ENCODE measurements around the gene PDE1A. TPM values are rescaled to one million over a fixed set of nuclear protein-coding genes. Genes with fewer than 3 reads are reported as not detected.

PDE1A gene
- total RNA-seq, 2 donors from 2014 or later: 0.31 TPM; not detected in 1

- Mint-ChIP-seq H3K9me3 (no peaks in the 10 kb centered on the region), H3K36me3 (ENCODE audit: low read depth) (no peaks in the 10 kb centered on the region), H3K27me3 (ENCODE audit: insufficient read depth) (no peaks in the 10 kb centered on the region)
Measured at GRCh38 chr2:182197529-182197928, 229.3 kb downstream of the PDE1A start.

GRCh38 chr2:182193291-182193690 lies 233.5 kb downstream of the PDE1A start:
- Mint-ChIP-seq H3K36me3 (ENCODE audit: low read depth) (no peaks in the 10 kb centered on the region), H3K4me1 (no peaks in the 10 kb centered on the region), H3K9me3 (no peaks in the 10 kb centered on the region), H3K4me3 (no peak overlapping the region), H3K27me3 (ENCODE audit: insufficient read depth) (no peaks in the 10 kb centered on the region), H3K27ac (no peak overlapping the region)
- WGBS, 2 experiments (ENCODE audit: insufficient coverage in 1 of 2, insufficient read length in 1 of 2): 98 to 100% methylated on average over 2 to 5 of the region's 5 CpGs
- TF ChIP-seq CTCF (conservative IDR thresholded peaks at IDR 0.05): no peak
- H3K36me3 ChIP-seq (ENCODE audit: control insufficient read depth, insufficient read depth, low read length): no peaks in the 10 kb centered on the region
- H3K4me3 ChIP-seq (ENCODE audit: low read length): no peak overlapping the region
- H3K9ac ChIP-seq (ENCODE audit: extremely low read depth, low read length, poor library complexity, severe bottlenecking): no peak overlapping the region
- DNase-seq: no peak
- no peaks in the 10 kb centered on the region for H3K4me1 ChIP-seq (ENCODE audit: control insufficient read depth, insufficient read depth, low read length)
- H3K27me3 ChIP-seq (ENCODE audit: control insufficient read depth, insufficient read depth, low read length, poor library complexity, severe bottlenecking): no peaks in the 10 kb centered on the region
- H3K27ac ChIP-seq (ENCODE audit: low read depth, low read length): no peak overlapping the region
- no peaks in the 10 kb centered on the region for H3K9me3 ChIP-seq (ENCODE audit: control insufficient read depth, low read length)

More at GRCh38 chr2:182197529-182197928, 229.3 kb downstream of the PDE1A start:
- H3K36me3 ChIP-seq (ENCODE audit: control insufficient read depth, insufficient read depth, low read length): no peaks in the 10 kb centered on the region
- DNase-seq: no peak
- no peak overlapping the region for H3K9ac ChIP-seq (ENCODE audit: extremely low read depth, low read length, poor library complexity, severe bottlenecking)
- Mint-ChIP-seq H3K4me3 (no peak overlapping the region), H3K4me1 (no peaks in the 10 kb centered on the region), H3K27ac (no peak overlapping the region)
- H3K9me3 ChIP-seq (ENCODE audit: control insufficient read depth, low read length): no peaks in the 10 kb centered on the region
- H3K4me3 ChIP-seq (ENCODE audit: low read length): no peak overlapping the region
- no peaks in the 10 kb centered on the region for H3K4me1 ChIP-seq (ENCODE audit: control insufficient read depth, insufficient read depth, low read length)
- no peaks in the 10 kb centered on the region for H3K27me3 ChIP-seq (ENCODE audit: control insufficient read depth, insufficient read depth, low read length, poor library complexity, severe bottlenecking)
- no peak for TF ChIP-seq CTCF (conservative IDR thresholded peaks at IDR 0.05)
- no peak overlapping the region for H3K27ac ChIP-seq (ENCODE audit: low read depth, low read length)

GRCh38 chr2:182191061-182191460 lies 235.8 kb downstream of the PDE1A start:
- H3K27me3 ChIP-seq (ENCODE audit: control insufficient read depth, insufficient read depth, low read length, poor library complexity, severe bottlenecking): no peaks in the 10 kb centered on the region
- Mint-ChIP-seq H3K4me3 (no peak overlapping the region), H3K9me3 (no peaks in the 10 kb centered on the region), H3K4me1 (no peaks in the 10 kb centered on the region), H3K27me3 (ENCODE audit: insufficient read depth) (no peaks in the 10 kb centered on the region), H3K36me3 (ENCODE audit: low read depth) (no peaks in the 10 kb centered on the region), H3K27ac (no peak overlapping the region)
- H3K27ac ChIP-seq (ENCODE audit: low read depth, low read length): no peak overlapping the region
- H3K9me3 ChIP-seq (ENCODE audit: control insufficient read depth, low read length): no peaks in the 10 kb centered on the region
- H3K36me3 ChIP-seq (ENCODE audit: control insufficient read depth, insufficient read depth, low read length): no peaks in the 10 kb centered on the region
- H3K4me1 ChIP-seq (ENCODE audit: control insufficient read depth, insufficient read depth, low read length): no peaks in the 10 kb centered on the region
- H3K4me3 ChIP-seq (ENCODE audit: low read length): no peak overlapping the region
- DNase-seq: no peak
- 85 to 100% methylated on average over 1 to 2 of the region's 2 CpGs for WGBS, 2 experiments (ENCODE audit: insufficient coverage in 1 of 2, insufficient read length in 1 of 2)
- TF ChIP-seq CTCF (conservative IDR thresholded peaks at IDR 0.05): no peak
- no peak overlapping the region for H3K9ac ChIP-seq (ENCODE audit: extremely low read depth, low read length, poor library complexity, severe bottlenecking)
